Stimulated activated CD4-positive, alpha-beta T cell treated with anti-CD3 and anti-CD28 coated beads, TNF-alpha, amount 100 ng/mL, for 4 hours (primary cell): ENCODE measurements around the gene ADD2.
"Not testable (repeated sequence)": the region's sequence is repeated elsewhere in the genome, so short reads cannot be mapped to it uniquely, and the experiment has no call there.

Experiments
- DNase-seq, 3 experiments: peaks; one replicate each; pipeline ENCODE4 v3.0.0-alpha.2; 2020; ENCODE audit warnings: low read depth in 3 of 3

ADD2 gene

GRCh38 chr2:70751881-70752280, 16.1 kb downstream of the ADD2 start:
- no peak for DNase-seq

- DNase-seq, result no peak
Measured at GRCh38 chr2:70750320-70750719, 17.7 kb downstream of the ADD2 start.

GRCh38 chr2:70748002-70748784, 19.8 kb downstream of the ADD2 start:
- no peak for DNase-seq

GRCh38 chr2:70747284-70747683, 20.7 kb downstream of the ADD2 start:
- no peak for DNase-seq

- DNase-seq, result no peak
Measured at GRCh38 chr2:70746094-70746974, 21.7 kb downstream of the ADD2 start.

GRCh38 chr2:70745276-70745825, 22.6 kb downstream of the ADD2 start:
- no peak for DNase-seq

- no peak for DNase-seq
Measured at GRCh38 chr2:70744397-70744796, 23.6 kb downstream of the ADD2 start.

GRCh38 chr2:70743677-70744076, 24.3 kb downstream of the ADD2 start:
- DNase-seq, result no peak

- no peak for DNase-seq
Measured at GRCh38 chr2:70743068-70743467, 24.9 kb downstream of the ADD2 start.

- not testable (repeated sequence) for DNase-seq
Measured at GRCh38 chr2:70739492-70739891, 28.5 kb downstream of the ADD2 start.

- no peak for DNase-seq
Measured at GRCh38 chr2:70738159-70738558, 29.8 kb downstream of the ADD2 start.

- DNase-seq, result no peak
Measured at GRCh38 chr2:70735071-70735470, 32.9 kb downstream of the ADD2 start.

- no peak for DNase-seq
Measured at GRCh38 chr2:70733646-70734180, 34.3 kb downstream of the ADD2 start.

- no peak for DNase-seq
Measured at GRCh38 chr2:70732766-70733645, 35.0 kb downstream of the ADD2 start.

- DNase-seq, result no peak
Measured at GRCh38 chr2:70730730-70731129, 37.3 kb downstream of the ADD2 start.

- DNase-seq, result no peak
Measured at GRCh38 chr2:70729647-70730046, 38.4 kb downstream of the ADD2 start.

GRCh38 chr2:70728128-70728527, 39.9 kb downstream of the ADD2 start:
- no peak for DNase-seq

- DNase-seq, result no peak
Measured at GRCh38 chr2:70726947-70727725, 40.9 kb downstream of the ADD2 start.

- DNase-seq, result no peak
Measured at GRCh38 chr2:70725505-70725904, 42.5 kb downstream of the ADD2 start.

GRCh38 chr2:70724366-70724765, 43.6 kb downstream of the ADD2 start:
- no peak for DNase-seq
